Measurements from ENCODE around the gene KCNJ3.

Gene KCNJ3

GRCh38 chr2:154710685-154711084, 12.2 kb downstream of the KCNJ3 start:
- H3K27me3 Mint-ChIP-seq, result no peaks in the 10 kb centered on the region
- H3K9me3 Mint-ChIP-seq, result peaks cover 22% of the 10 kb centered on the region
- H3K4me1 Mint-ChIP-seq, result no peaks in the 10 kb centered on the region
- H3K36me3 Mint-ChIP-seq (ENCODE audit: insufficient read depth), result no peaks in the 10 kb centered on the region
- DNase-seq (ENCODE audit: low spot score in 2 of 2), result no peak
- no peak overlapping the region for H3K27ac Mint-ChIP-seq (ENCODE audit: low read depth)
- H3K4me3 Mint-ChIP-seq, result no peak overlapping the region
- no peak for ATAC-seq (replicated peaks; ENCODE audit: extremely low read depth, poor library complexity, severe bottlenecking)

GRCh38 chr2:154713675-154714074, 15.2 kb downstream of the KCNJ3 start:
- no peak for ATAC-seq (replicated peaks; ENCODE audit: extremely low read depth, poor library complexity, severe bottlenecking)
- Mint-ChIP-seq H3K27me3 (no peaks in the 10 kb centered on the region), H3K4me1 (no peaks in the 10 kb centered on the region), H3K36me3 (ENCODE audit: insufficient read depth) (no peaks in the 10 kb centered on the region), H3K9me3 (peaks cover 22% of the 10 kb centered on the region), H3K27ac (ENCODE audit: low read depth) (no peak overlapping the region), H3K4me3 (no peak overlapping the region)
- no peak for DNase-seq (ENCODE audit: low spot score in 2 of 2)

GRCh38 chr2:154720651-154721050, 22.2 kb downstream of the KCNJ3 start:
- Mint-ChIP-seq H3K9me3 (peaks cover 13% of the 10 kb centered on the region), H3K4me3 (no peak overlapping the region), H3K27me3 (no peaks in the 10 kb centered on the region), H3K4me1 (no peaks in the 10 kb centered on the region), H3K36me3 (ENCODE audit: insufficient read depth) (no peaks in the 10 kb centered on the region), H3K27ac (ENCODE audit: low read depth) (no peak overlapping the region)
- DNase-seq (ENCODE audit: low spot score in 2 of 2) (no peak), ATAC-seq (replicated peaks; ENCODE audit: extremely low read depth, poor library complexity, severe bottlenecking) (no peak)

GRCh38 chr2:154724194-154724797, 25.8 kb downstream of the KCNJ3 start:
- Mint-ChIP-seq H3K36me3 (ENCODE audit: insufficient read depth) (no peaks in the 10 kb centered on the region), H3K4me3 (no peak overlapping the region), H3K9me3 (peaks cover 18% of the 10 kb centered on the region), H3K27me3 (no peaks in the 10 kb centered on the region), H3K4me1 (no peaks in the 10 kb centered on the region), H3K27ac (ENCODE audit: low read depth) (no peak overlapping the region)
- ATAC-seq (replicated peaks; ENCODE audit: extremely low read depth, poor library complexity, severe bottlenecking), result no peak
- no peak for DNase-seq (ENCODE audit: low spot score in 2 of 2)

GRCh38 chr2:154740361-154740760, 41.9 kb downstream of the KCNJ3 start:
- ATAC-seq (replicated peaks; ENCODE audit: extremely low read depth, poor library complexity, severe bottlenecking), result no peak
- H3K9me3 Mint-ChIP-seq, result peaks cover 40% of the 10 kb centered on the region
- no peaks in the 10 kb centered on the region for H3K36me3 Mint-ChIP-seq (ENCODE audit: insufficient read depth)
- no peak overlapping the region for H3K4me3 Mint-ChIP-seq
- H3K27me3 Mint-ChIP-seq, result no peaks in the 10 kb centered on the region
- H3K4me1 Mint-ChIP-seq, result no peaks in the 10 kb centered on the region
- DNase-seq (ENCODE audit: low spot score in 2 of 2), result no peak
- no peak overlapping the region for H3K27ac Mint-ChIP-seq (ENCODE audit: low read depth)

- Mint-ChIP-seq H3K27me3 (no peaks in the 10 kb centered on the region), H3K9me3 (no peaks in the 10 kb centered on the region), H3K4me1 (no peaks in the 10 kb centered on the region), H3K4me3 (no peak overlapping the region), H3K36me3 (ENCODE audit: insufficient read depth) (no peaks in the 10 kb centered on the region), H3K27ac (ENCODE audit: low read depth) (no peak overlapping the region)
- DNase-seq (ENCODE audit: low spot score in 2 of 2) (no peak), ATAC-seq (replicated peaks; ENCODE audit: extremely low read depth, poor library complexity, severe bottlenecking) (no peak)
Measured at GRCh38 chr2:154758871-154759270, 60.4 kb downstream of the KCNJ3 start.

- H3K36me3 Mint-ChIP-seq (ENCODE audit: insufficient read depth), result no peaks in the 10 kb centered on the region
- H3K4me1 Mint-ChIP-seq, result no peaks in the 10 kb centered on the region
- H3K27me3 Mint-ChIP-seq, result no peaks in the 10 kb centered on the region
- H3K27ac Mint-ChIP-seq (ENCODE audit: low read depth), result no peak overlapping the region
- no peak for DNase-seq (ENCODE audit: low spot score in 2 of 2)
- no peaks in the 10 kb centered on the region for H3K9me3 Mint-ChIP-seq
- no peak for ATAC-seq (replicated peaks; ENCODE audit: extremely low read depth, poor library complexity, severe bottlenecking)
- no peak overlapping the region for H3K4me3 Mint-ChIP-seq
Measured at GRCh38 chr2:154762638-154763037, 64.1 kb downstream of the KCNJ3 start.

GRCh38 chr2:154771664-154772284, 73.3 kb downstream of the KCNJ3 start:
- Mint-ChIP-seq H3K4me3 (no peak overlapping the region), H3K9me3 (peaks cover 12% of the 10 kb centered on the region), H3K27me3 (no peaks in the 10 kb centered on the region), H3K36me3 (ENCODE audit: insufficient read depth) (no peaks in the 10 kb centered on the region), H3K4me1 (no peaks in the 10 kb centered on the region), H3K27ac (ENCODE audit: low read depth) (no peak overlapping the region)
- no peak for DNase-seq (ENCODE audit: low spot score in 2 of 2)
- no peak for ATAC-seq (replicated peaks; ENCODE audit: extremely low read depth, poor library complexity, severe bottlenecking)

GRCh38 chr2:154776825-154777224, 78.3 kb downstream of the KCNJ3 start:
- Mint-ChIP-seq H3K27ac (ENCODE audit: low read depth) (no peak overlapping the region), H3K4me1 (no peaks in the 10 kb centered on the region), H3K27me3 (no peaks in the 10 kb centered on the region), H3K36me3 (ENCODE audit: insufficient read depth) (no peaks in the 10 kb centered on the region), H3K4me3 (no peak overlapping the region), H3K9me3 (peaks cover 9% of the 10 kb centered on the region)
- DNase-seq (ENCODE audit: low spot score in 2 of 2) (no peak), ATAC-seq (replicated peaks; ENCODE audit: extremely low read depth, poor library complexity, severe bottlenecking) (no peak)

- H3K4me1 Mint-ChIP-seq, result no peaks in the 10 kb centered on the region
- no peak overlapping the region for H3K27ac Mint-ChIP-seq (ENCODE audit: low read depth)
- DNase-seq (ENCODE audit: low spot score in 2 of 2) (no peak), ATAC-seq (replicated peaks; ENCODE audit: extremely low read depth, poor library complexity, severe bottlenecking) (no peak)
- no peak overlapping the region for H3K4me3 Mint-ChIP-seq
- no peaks in the 10 kb centered on the region for H3K27me3 Mint-ChIP-seq
- no peaks in the 10 kb centered on the region for H3K36me3 Mint-ChIP-seq (ENCODE audit: insufficient read depth)
- H3K9me3 Mint-ChIP-seq, result peaks cover 5% of the 10 kb centered on the region
Measured at GRCh38 chr2:154794406-154794805, 95.9 kb downstream of the KCNJ3 start.

GRCh38 chr2:154795651-154796050, 97.2 kb downstream of the KCNJ3 start:
- Mint-ChIP-seq H3K36me3 (ENCODE audit: insufficient read depth) (no peaks in the 10 kb centered on the region), H3K27me3 (no peaks in the 10 kb centered on the region), H3K9me3 (peaks cover 9% of the 10 kb centered on the region), H3K27ac (ENCODE audit: low read depth) (no peak overlapping the region), H3K4me3 (no peak overlapping the region), H3K4me1 (no peaks in the 10 kb centered on the region)
- no peak for ATAC-seq (replicated peaks; ENCODE audit: extremely low read depth, poor library complexity, severe bottlenecking)
- DNase-seq (ENCODE audit: low spot score in 2 of 2), result no peak

GRCh38 chr2:154804451-154804850, 106.0 kb downstream of the KCNJ3 start:
- DNase-seq (ENCODE audit: low spot score in 2 of 2) (no peak), ATAC-seq (replicated peaks; ENCODE audit: extremely low read depth, poor library complexity, severe bottlenecking) (no peak)
- no peak overlapping the region for H3K27ac Mint-ChIP-seq (ENCODE audit: low read depth)
- no peaks in the 10 kb centered on the region for H3K27me3 Mint-ChIP-seq
- no peaks in the 10 kb centered on the region for H3K36me3 Mint-ChIP-seq (ENCODE audit: insufficient read depth)
- H3K4me1 Mint-ChIP-seq, result no peaks in the 10 kb centered on the region
- H3K9me3 Mint-ChIP-seq, result peaks cover 15% of the 10 kb centered on the region
- no peak overlapping the region for H3K4me3 Mint-ChIP-seq

GRCh38 chr2:154813636-154814035, 115.1 kb downstream of the KCNJ3 start:
- Mint-ChIP-seq H3K4me1 (no peaks in the 10 kb centered on the region), H3K4me3 (no peak overlapping the region), H3K36me3 (ENCODE audit: insufficient read depth) (no peaks in the 10 kb centered on the region), H3K9me3 (peaks cover 9% of the 10 kb centered on the region), H3K27me3 (no peaks in the 10 kb centered on the region), H3K27ac (ENCODE audit: low read depth) (no peak overlapping the region)
- no peak for ATAC-seq (replicated peaks; ENCODE audit: extremely low read depth, poor library complexity, severe bottlenecking)
- no peak for DNase-seq (ENCODE audit: low spot score in 2 of 2)
